ENCODE data around the gene CAPS.

GRCh38 chr19:5943623-5944022 is 29.6 kb downstream of the CAPS start:
- no peak for TF ChIP-seq CTCF (conservative IDR thresholded peaks at IDR 0.05)
- no peak for TF ChIP-seq ZFX (IDR thresholded peaks at IDR 0.05)
